ENCODE measurements around the gene SH3BGRL2.
"Not testable (repeated sequence)": the region's sequence is repeated elsewhere in the genome, so short reads cannot be mapped to it uniquely, and the experiment has no call there.

SH3BGRL2 gene

DNA sequence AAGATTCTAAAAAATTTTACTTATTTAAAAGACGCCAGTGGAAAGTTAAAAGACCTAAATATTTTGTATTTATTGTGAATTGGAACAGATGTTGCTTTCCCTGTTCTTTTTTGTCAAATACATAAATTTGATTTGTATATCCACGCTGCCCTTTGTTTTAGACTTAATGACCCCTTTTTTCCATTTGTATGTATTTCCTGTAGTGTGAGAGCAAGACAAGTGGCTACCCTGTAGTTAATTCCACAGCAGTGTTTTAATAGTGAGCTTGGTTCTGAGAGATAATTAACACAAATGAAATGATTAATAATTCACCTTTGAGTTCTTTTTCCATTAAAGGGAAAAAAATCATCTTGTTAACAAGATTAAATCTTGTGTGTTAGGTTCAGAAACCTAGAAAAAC lies 16.6 kb downstream of the SH3BGRL2 start:
- no peak for DNase-seq
- WGBS (ENCODE audit: insufficient coverage): no CpG with 5 or more reads among the region's 2 CpGs
- Histone ChIP-seq H3K4me1 (ENCODE audit: control extremely low read depth in 1 of 4, control insufficient read depth in 4 of 4, insufficient read depth in 4 of 4, low read length in 3 of 4) (peaks cover 0 to 2% (median 0%) of the 10 kb centered on the region in 4 experiments), H3K4me3 (ENCODE audit: control insufficient read depth in 1 of 7, extremely low read depth in 1 of 7, insufficient read depth in 4 of 7, low read depth in 2 of 7, low read length in 6 of 7) (no peak overlapping the region), H3K9me3 (ENCODE audit: control extremely low read depth in 1 of 5, control insufficient read depth in 4 of 5, insufficient read depth in 2 of 5, low read depth in 1 of 5, low read length in 4 of 5) (no peaks in the 10 kb centered on the region), H3K27ac (ENCODE audit: insufficient read depth in 1 of 2, low read depth in 1 of 2, low read length in 2 of 2, poor library complexity in 1 of 2, severe bottlenecking in 2 of 2) (no peak overlapping the region), H3K27me3 (replicated peaks in 2 of 5; ENCODE audit: control insufficient read depth in 4 of 5, insufficient read depth in 5 of 5, low read length in 4 of 5) (no peaks in the 10 kb centered on the region), H3K36me3 (ENCODE audit: control insufficient read depth in 4 of 4, insufficient read depth in 4 of 4, low read length in 3 of 4) (peaks cover 0 to 3% (median 0%) of the 10 kb centered on the region in 4 experiments)
- ChIA-PET CTCF (interaction anchor here (4.7 kb wide), 1 partner anchor 16 kb away, joined by 22 read pairs; the partner anchor contains the start of gene SH3BGRL2), POLR2A (no interaction called here)

- no peak overlapping the region for H3K27ac ChIP-seq (ENCODE audit: insufficient read depth in 1 of 2, low read depth in 1 of 2, low read length in 2 of 2, poor library complexity in 1 of 2, severe bottlenecking in 2 of 2)
- no peak overlapping the region for H3K4me3 ChIP-seq (ENCODE audit: control insufficient read depth in 1 of 7, extremely low read depth in 1 of 7, insufficient read depth in 4 of 7, low read depth in 2 of 7, low read length in 6 of 7)
- POLR2A ChIA-PET: no interaction called here
- no peaks in the 10 kb centered on the region for H3K27me3 ChIP-seq (replicated peaks in 2 of 5; ENCODE audit: control insufficient read depth in 4 of 5, insufficient read depth in 5 of 5, low read length in 4 of 5)
- DNase-seq: no peak
- peaks cover 0 to 2% (median 0%) of the 10 kb centered on the region in 4 experiments for H3K4me1 ChIP-seq (ENCODE audit: control extremely low read depth in 1 of 4, control insufficient read depth in 4 of 4, insufficient read depth in 4 of 4, low read length in 3 of 4)
- peaks cover 0 to 3% (median 0%) of the 10 kb centered on the region in 4 experiments for H3K36me3 ChIP-seq (ENCODE audit: control insufficient read depth in 4 of 4, insufficient read depth in 4 of 4, low read length in 3 of 4)
- H3K9me3 ChIP-seq (ENCODE audit: control extremely low read depth in 1 of 5, control insufficient read depth in 4 of 5, insufficient read depth in 2 of 5, low read depth in 1 of 5, low read length in 4 of 5): no peaks in the 10 kb centered on the region
- no CpG with 5 or more reads among the region's 2 CpGs for WGBS (ENCODE audit: insufficient coverage)
- CTCF ChIA-PET: interaction anchor here (1.1 to 1.8 kb wide), 3 partner anchors 22 to 80 kb away, joined by 3 to 6 read pairs (median 4); no protein-coding TSS in a partner anchor
Measured at GRCh38 chr6:79648328-79648727, 17.2 kb downstream of the SH3BGRL2 start.

GRCh38 chr6:79649016-79649415 lies 17.9 kb downstream of the SH3BGRL2 start:
- ChIA-PET POLR2A (no interaction called here), CTCF (interaction anchor here (1.1 to 1.8 kb wide), 3 partner anchors 21 to 81 kb away, joined by 3 to 6 read pairs (median 4); no protein-coding TSS in a partner anchor)
- H3K9me3 ChIP-seq (ENCODE audit: control extremely low read depth in 1 of 5, control insufficient read depth in 4 of 5, insufficient read depth in 2 of 5, low read depth in 1 of 5, low read length in 4 of 5): peaks cover 0 to 2% (median 0%) of the 10 kb centered on the region in 5 experiments
- no peaks in the 10 kb centered on the region for H3K27me3 ChIP-seq (replicated peaks in 2 of 5; ENCODE audit: control insufficient read depth in 4 of 5, insufficient read depth in 5 of 5, low read length in 4 of 5)
- no peak overlapping the region for H3K27ac ChIP-seq (ENCODE audit: insufficient read depth in 1 of 2, low read depth in 1 of 2, low read length in 2 of 2, poor library complexity in 1 of 2, severe bottlenecking in 2 of 2)
- peaks cover 0 to 3% (median 0%) of the 10 kb centered on the region in 4 experiments for H3K36me3 ChIP-seq (ENCODE audit: control insufficient read depth in 4 of 4, insufficient read depth in 4 of 4, low read length in 3 of 4)
- DNase-seq: no peak
- peaks cover 0 to 2% (median 0%) of the 10 kb centered on the region in 4 experiments for H3K4me1 ChIP-seq (ENCODE audit: control extremely low read depth in 1 of 4, control insufficient read depth in 4 of 4, insufficient read depth in 4 of 4, low read length in 3 of 4)
- no peak overlapping the region for H3K4me3 ChIP-seq (ENCODE audit: control insufficient read depth in 1 of 7, extremely low read depth in 1 of 7, insufficient read depth in 4 of 7, low read depth in 2 of 7, low read length in 6 of 7)

DNA sequence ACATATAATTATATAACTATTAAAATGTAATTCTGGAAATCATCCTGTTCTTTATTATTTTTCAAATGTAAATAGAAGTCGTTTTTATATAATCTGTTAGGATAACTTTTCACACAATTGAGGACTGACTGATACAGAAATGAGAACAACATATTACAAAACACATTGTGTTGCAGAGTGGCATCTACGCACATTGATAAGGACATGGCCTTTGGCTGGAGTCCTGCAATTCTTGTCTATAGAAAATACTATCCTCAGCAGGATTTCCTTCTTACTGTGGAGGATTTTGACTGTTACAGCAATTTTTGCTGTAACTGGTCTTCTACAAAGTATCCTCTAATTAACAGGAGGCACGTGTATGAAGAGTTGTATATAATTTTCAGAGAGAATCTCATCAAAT lies 19.8 kb downstream of the SH3BGRL2 start:
- peaks cover 0 to 3% (median 0%) of the 10 kb centered on the region in 4 experiments for H3K36me3 ChIP-seq (ENCODE audit: control insufficient read depth in 4 of 4, insufficient read depth in 4 of 4, low read length in 3 of 4)
- DNase-seq: no peak
- CTCF ChIA-PET: no interaction called here

DNA sequence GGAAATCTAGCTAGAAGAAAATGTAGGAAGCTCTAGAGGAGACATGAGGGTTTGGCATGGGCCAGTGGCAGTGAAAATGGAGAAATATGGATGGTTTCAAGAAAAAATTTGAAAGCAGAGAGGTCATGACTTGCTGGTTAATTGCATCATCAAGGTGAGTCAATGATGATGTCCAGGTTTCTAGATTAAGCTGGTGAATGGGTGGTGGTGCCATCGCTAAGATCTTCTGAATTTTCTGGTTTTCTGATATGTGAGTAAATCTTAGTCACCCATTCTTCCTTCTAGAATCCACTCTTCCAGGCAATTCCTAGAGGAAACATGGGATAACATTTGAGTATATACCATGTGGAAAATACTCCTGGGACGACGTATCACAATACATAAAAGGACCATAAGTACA lies 25.0 kb downstream of the SH3BGRL2 start:
- Histone ChIP-seq H3K27ac (ENCODE audit: insufficient read depth in 1 of 2, low read depth in 1 of 2, low read length in 2 of 2, poor library complexity in 1 of 2, severe bottlenecking in 2 of 2) (no peak overlapping the region), H3K9me3 (ENCODE audit: control extremely low read depth in 1 of 5, control insufficient read depth in 4 of 5, insufficient read depth in 2 of 5, low read depth in 1 of 5, low read length in 4 of 5) (peaks cover 0 to 2% (median 0%) of the 10 kb centered on the region in 5 experiments), H3K36me3 (ENCODE audit: control insufficient read depth in 4 of 4, insufficient read depth in 4 of 4, low read length in 3 of 4) (no peaks in the 10 kb centered on the region), H3K4me3 (ENCODE audit: control insufficient read depth in 1 of 7, extremely low read depth in 1 of 7, insufficient read depth in 4 of 7, low read depth in 2 of 7, low read length in 6 of 7) (no peak overlapping the region), H3K4me1 (ENCODE audit: control extremely low read depth in 1 of 4, control insufficient read depth in 4 of 4, insufficient read depth in 4 of 4, low read length in 3 of 4) (peaks cover 0 to 4% (median 0%) of the 10 kb centered on the region in 4 experiments), H3K27me3 (replicated peaks in 2 of 5; ENCODE audit: control insufficient read depth in 4 of 5, insufficient read depth in 5 of 5, low read length in 4 of 5) (no peaks in the 10 kb centered on the region)
- ChIA-PET CTCF (interaction anchor here (0.9 to 1.3 kb wide), 2 partner anchors 8 to 38 kb away, joined by 3 to 4 read pairs; no protein-coding TSS in a partner anchor), POLR2A (no interaction called here)
- no peak for DNase-seq
- no CpG with 5 or more reads among the region's 3 CpGs for WGBS (ENCODE audit: insufficient coverage)

More for the DNA sequence above, 19.8 kb downstream of the SH3BGRL2 start:
- WGBS (ENCODE audit: insufficient coverage): 100% methylated on average over 1 of the region's 3 CpGs
- H3K27ac ChIP-seq (ENCODE audit: insufficient read depth in 1 of 2, low read depth in 1 of 2, low read length in 2 of 2, poor library complexity in 1 of 2, severe bottlenecking in 2 of 2): no peak overlapping the region
- peaks cover 0 to 2% (median 0%) of the 10 kb centered on the region in 4 experiments for H3K4me1 ChIP-seq (ENCODE audit: control extremely low read depth in 1 of 4, control insufficient read depth in 4 of 4, insufficient read depth in 4 of 4, low read length in 3 of 4)
- peaks cover 0 to 2% (median 0%) of the 10 kb centered on the region in 5 experiments for H3K9me3 ChIP-seq (ENCODE audit: control extremely low read depth in 1 of 5, control insufficient read depth in 4 of 5, insufficient read depth in 2 of 5, low read depth in 1 of 5, low read length in 4 of 5)
- H3K27me3 ChIP-seq (replicated peaks in 2 of 5; ENCODE audit: control insufficient read depth in 4 of 5, insufficient read depth in 5 of 5, low read length in 4 of 5): no peaks in the 10 kb centered on the region
- POLR2A ChIA-PET: no interaction called here
- H3K4me3 ChIP-seq (ENCODE audit: control insufficient read depth in 1 of 7, extremely low read depth in 1 of 7, insufficient read depth in 4 of 7, low read depth in 2 of 7, low read length in 6 of 7): no peak overlapping the region

DNA sequence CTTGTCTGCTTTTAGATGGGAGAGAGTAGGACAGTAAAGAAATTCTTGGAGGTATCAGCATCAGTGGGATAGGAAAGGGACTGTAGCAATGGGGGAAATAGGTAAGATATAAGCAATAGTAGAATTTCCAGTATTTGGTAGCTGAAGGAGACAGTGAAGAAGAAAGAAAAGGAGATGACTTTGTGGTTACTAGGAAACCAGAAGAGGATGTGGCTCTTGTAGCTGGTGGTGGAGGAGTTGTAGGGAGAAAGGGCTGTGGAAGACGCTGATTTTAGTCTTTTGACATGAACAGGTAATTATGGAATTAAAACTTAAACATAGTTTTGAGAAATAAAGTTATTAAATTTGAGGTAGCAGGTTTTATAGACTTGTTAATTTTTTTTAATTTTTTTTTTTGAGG lies 26.1 kb downstream of the SH3BGRL2 start:
- ChIA-PET POLR2A (no interaction called here), CTCF (interaction anchor here (1.3 to 1.4 kb wide), 2 partner anchors 9 to 15 kb away, joined by 3 to 5 read pairs; no protein-coding TSS in a partner anchor)
- no peaks in the 10 kb centered on the region for H3K27me3 ChIP-seq (replicated peaks in 2 of 5; ENCODE audit: control insufficient read depth in 4 of 5, insufficient read depth in 5 of 5, low read length in 4 of 5)
- H3K27ac ChIP-seq (ENCODE audit: insufficient read depth in 1 of 2, low read depth in 1 of 2, low read length in 2 of 2, poor library complexity in 1 of 2, severe bottlenecking in 2 of 2): no peak overlapping the region
- no peak overlapping the region for H3K4me3 ChIP-seq (ENCODE audit: control insufficient read depth in 1 of 7, extremely low read depth in 1 of 7, insufficient read depth in 4 of 7, low read depth in 2 of 7, low read length in 6 of 7)
- peaks cover 0 to 4% (median 0%) of the 10 kb centered on the region in 4 experiments for H3K4me1 ChIP-seq (ENCODE audit: control extremely low read depth in 1 of 4, control insufficient read depth in 4 of 4, insufficient read depth in 4 of 4, low read length in 3 of 4)
- DNase-seq: peak in 2 of 3 donors; percentile 40 to 44
- WGBS (ENCODE audit: insufficient coverage): 9% methylated on average over 1 of the region's 1 CpG
- no peaks in the 10 kb centered on the region for H3K36me3 ChIP-seq (ENCODE audit: control insufficient read depth in 4 of 4, insufficient read depth in 4 of 4, low read length in 3 of 4)
- peaks cover 0 to 2% (median 0%) of the 10 kb centered on the region in 5 experiments for H3K9me3 ChIP-seq (ENCODE audit: control extremely low read depth in 1 of 5, control insufficient read depth in 4 of 5, insufficient read depth in 2 of 5, low read depth in 1 of 5, low read length in 4 of 5)

GRCh38 chr6:79663655-79664054 lies 32.5 kb downstream of the SH3BGRL2 start:
- H3K4me1 ChIP-seq (ENCODE audit: control extremely low read depth in 1 of 4, control insufficient read depth in 4 of 4, insufficient read depth in 4 of 4, low read length in 3 of 4); H3K9me3 ChIP-seq (ENCODE audit: control extremely low read depth in 1 of 5, control insufficient read depth in 4 of 5, insufficient read depth in 2 of 5, low read depth in 1 of 5, low read length in 4 of 5); DNase-seq; H3K4me3 ChIP-seq (ENCODE audit: control insufficient read depth in 1 of 7, extremely low read depth in 1 of 7, insufficient read depth in 4 of 7, low read depth in 2 of 7, low read length in 6 of 7); POLR2A ChIA-PET; H3K27me3 ChIP-seq (replicated peaks in 2 of 5; ENCODE audit: control insufficient read depth in 4 of 5, insufficient read depth in 5 of 5, low read length in 4 of 5); H3K36me3 ChIP-seq (ENCODE audit: control insufficient read depth in 4 of 4, insufficient read depth in 4 of 4, low read length in 3 of 4); H3K27ac ChIP-seq (ENCODE audit: insufficient read depth in 1 of 2, low read depth in 1 of 2, low read length in 2 of 2, poor library complexity in 1 of 2, severe bottlenecking in 2 of 2): not testable (repeated sequence)
- CTCF ChIA-PET: interaction anchor here (1.5 to 1.7 kb wide), 2 partner anchors 8 to 93 kb away, joined by 3 to 4 read pairs; no protein-coding TSS in a partner anchor
- 98% methylated on average over 5 of the region's 6 CpGs for WGBS (ENCODE audit: insufficient coverage)
